ENCODE results near the gene RNF207.

The RNF207 gene

GRCh38 chr1:6175411-6175828 lies 30.5 kb upstream of the RNF207 start:
- DNase-seq = no peak

DNA sequence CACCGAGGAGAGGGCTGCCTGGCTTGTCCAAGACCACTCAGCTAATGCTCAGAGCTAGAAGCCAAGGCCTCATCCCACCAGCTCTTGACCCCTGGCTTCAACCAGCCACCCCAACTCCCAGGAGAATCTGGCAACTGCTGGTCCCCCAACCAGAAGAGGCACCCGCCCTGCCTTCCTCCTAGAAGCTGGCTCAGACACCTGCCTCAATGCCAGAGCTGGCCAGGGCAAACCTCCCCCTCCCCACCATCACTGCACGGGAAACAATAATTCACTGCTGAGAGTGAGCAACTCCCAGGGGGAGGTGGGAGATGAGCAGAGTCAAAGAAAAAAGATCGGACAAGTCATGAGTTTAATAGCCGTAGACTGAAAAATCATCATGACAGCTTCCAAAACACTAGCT lies 29.1 kb upstream of the RNF207 start:
- no peak for DNase-seq

DNA sequence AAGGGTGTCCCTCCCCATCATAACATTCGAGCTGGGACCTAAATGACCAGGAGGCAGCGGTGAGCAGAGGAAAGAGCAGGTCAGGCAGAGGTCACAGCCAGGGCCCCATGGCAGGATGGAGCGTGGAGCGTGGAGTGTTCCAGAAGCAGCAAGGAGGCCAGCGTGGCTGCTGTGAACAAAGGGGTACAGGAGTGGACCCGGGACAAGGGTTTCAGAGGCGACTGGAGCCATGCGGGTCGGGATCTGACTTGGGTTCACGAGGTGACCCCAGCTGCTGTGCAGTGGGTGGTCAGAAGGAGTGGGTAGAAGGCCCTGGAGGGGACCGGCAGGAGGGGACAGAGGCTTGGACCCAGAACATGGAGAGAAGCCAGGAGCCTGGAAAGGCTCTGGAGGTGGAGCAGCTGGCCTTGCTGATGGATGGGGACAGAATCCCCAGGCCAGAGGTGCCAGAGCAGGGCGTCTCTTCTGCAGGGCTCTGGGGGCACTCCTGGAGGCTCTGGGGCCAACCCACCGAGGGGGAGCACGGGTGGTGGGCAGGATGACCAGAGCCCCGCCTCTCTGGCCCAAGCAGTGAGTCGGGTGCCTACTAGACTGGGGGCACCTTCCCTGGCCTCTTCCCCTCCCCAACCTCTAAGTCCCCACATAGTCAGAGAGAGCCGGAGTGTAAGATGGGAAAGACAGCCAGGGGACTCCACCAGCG lies 28.1 kb upstream of the RNF207 start:
- no peak for DNase-seq

DNA sequence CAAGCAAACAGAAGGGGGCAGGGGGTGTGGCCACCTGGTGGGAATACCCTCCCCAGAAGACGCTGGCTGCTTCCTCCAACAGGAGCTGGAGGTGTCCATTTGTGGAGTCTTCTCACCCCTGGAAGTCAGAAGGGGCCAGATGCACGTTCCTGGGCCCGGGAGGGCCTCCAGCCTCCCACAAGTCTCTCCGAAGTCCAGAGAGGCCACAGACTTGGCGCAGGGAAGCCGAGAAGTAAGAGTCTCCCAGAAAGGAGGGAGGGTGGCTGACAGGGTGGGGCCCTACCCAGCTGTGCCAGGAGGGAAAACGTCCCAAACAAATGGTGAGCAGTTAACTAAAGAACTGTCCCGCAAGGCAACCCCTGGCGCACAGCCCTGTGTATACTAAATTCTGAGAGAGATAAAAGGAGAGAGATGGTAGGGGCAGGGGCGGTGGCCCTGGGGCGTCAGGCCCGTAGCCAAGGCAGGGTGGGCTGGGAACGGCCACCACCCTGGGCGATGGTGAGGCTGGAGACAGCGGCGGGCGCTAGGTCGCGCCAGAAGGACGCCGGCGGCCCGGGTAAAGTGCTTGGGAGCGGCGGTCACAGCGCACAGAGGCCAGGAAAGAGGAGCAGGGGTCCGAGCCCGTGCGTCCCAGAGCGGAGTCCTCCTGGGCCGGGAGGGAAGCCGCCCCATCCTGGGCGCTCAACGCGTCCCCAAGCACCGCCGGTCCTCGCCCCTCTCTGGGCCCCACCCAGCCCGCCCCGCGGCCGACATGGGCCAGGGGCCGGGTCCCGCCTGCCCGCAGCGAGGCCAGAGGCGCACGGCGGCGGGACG lies 27.0 kb upstream of the RNF207 start:
- no peak for DNase-seq

GRCh38 chr1:6179564-6180175 lies 26.2 kb upstream of the RNF207 start:
- no peak for DNase-seq

DNA sequence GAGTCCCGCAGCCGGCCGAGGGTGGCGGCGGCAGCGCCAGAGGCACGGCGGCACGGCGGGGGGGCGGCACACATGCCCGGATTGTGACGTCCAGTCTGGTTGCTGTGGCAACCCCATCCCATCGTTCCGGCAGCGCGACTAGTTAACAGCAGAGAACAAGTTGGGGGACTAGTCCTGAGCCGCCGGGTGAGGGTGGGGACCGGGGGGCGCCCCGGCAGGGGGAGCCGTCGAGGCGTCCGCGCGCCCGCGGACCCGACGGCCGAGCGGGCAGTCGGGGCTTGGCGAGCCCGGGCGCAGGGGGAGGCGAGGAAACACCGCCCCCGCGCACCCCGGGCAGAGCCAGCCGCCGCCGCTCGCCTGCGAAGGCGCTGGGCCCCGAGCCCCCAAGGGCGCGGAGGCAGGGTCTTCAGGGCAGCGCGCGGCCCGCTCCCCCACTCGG lies 25.6 kb upstream of the RNF207 start, which contains the start of gene CHD5:
Gene CHD5, minus strand, starts transcription at position 54 of the 439 bp plus-strand sequence. CDS start 298 bp downstream, outside the sequence.
- DNase-seq = no peak

- DNase-seq = no peak
Measured at GRCh38 chr1:6180707-6181311, 25.1 kb upstream of the RNF207 start.

DNA sequence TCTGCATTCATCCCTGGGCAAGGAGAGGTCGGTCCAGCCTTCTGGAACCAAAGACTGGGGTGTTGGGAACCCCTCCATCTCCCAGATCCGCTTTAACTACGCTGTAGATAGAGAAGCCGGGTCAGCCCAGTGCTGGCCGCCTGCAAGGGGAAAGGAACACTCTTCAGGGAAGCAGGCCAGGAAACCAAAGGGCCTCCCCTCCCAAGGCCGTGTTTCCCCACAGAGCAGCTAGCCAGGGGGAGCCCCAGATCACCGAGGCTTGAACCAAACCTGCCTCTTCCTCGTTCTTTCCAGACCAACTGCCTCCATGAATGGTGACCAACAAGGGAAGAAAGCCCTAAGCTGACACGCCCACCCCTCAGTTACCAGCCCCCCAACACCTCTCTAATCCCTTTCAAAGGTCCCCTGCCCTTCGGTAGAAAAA lies 24.6 kb upstream of the RNF207 start:
- no peak for DNase-seq

DNA sequence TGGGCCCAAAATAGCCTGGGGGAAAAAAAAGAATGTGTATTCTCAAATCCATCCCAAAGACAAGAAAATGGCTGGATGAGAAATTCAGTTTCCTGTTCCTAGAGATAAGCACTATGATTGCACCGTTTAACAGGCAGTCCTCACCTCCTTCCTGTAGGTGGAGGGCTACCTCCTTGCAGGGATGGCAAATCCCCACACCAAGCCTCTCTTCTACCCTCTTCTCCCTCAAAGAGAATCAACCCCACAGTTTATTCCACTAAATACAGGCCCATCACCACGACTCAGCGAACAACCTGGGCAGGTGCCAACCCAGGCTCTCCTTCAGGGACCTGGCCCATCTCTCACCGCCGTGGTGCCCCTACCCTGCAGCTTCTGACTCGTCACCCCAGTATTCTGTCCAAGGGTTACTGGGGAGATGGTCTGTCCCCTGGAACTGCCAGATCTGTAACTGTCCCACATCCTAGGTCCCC lies 22.4 kb upstream of the RNF207 start:
- peak; percentile 71 for DNase-seq

- DNase-seq = no peak
Measured at GRCh38 chr1:6184083-6184783, 21.7 kb upstream of the RNF207 start.

GRCh38 chr1:6185151-6185550 lies 20.8 kb upstream of the RNF207 start:
- peak; percentile 74 for DNase-seq

DNA sequence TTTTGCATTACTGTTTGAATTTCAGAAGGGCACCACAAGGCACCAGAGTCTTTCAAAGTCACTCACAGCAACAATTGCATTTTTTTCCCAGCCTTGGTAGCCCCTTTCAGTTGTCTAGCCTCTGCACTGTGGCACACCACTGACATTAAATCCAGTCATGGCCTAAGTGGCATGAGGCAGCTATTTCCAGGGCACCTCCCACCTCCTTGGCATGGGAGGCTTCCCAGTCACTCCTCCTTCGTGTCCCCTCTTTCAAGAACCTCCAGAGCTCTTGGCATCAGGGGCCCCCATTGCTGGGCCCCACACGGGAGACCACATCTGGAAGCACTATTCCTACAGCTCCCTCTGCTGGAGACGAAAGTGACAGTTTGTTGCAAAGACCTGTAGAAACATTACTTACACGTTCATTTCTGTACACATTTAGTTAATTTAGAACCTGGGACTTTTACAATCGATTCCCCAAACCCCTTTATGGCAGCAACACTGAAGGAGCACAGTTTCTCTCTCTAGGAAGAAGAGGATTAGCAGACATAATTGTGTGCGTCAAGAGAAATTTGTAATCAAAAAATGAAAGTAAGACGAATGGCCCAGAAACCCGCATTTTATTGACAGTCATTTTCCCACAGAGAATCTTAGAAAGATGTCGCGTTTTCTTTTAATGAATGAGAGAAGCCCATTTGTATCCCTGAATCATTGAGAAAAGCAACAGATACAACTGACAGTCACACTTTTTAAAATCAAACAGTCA lies 20.1 kb upstream of the RNF207 start:
- DNase-seq = no peak

- DNase-seq = peak; percentile 20
Measured at GRCh38 chr1:6188466-6188865, 17.5 kb upstream of the RNF207 start.

DNA sequence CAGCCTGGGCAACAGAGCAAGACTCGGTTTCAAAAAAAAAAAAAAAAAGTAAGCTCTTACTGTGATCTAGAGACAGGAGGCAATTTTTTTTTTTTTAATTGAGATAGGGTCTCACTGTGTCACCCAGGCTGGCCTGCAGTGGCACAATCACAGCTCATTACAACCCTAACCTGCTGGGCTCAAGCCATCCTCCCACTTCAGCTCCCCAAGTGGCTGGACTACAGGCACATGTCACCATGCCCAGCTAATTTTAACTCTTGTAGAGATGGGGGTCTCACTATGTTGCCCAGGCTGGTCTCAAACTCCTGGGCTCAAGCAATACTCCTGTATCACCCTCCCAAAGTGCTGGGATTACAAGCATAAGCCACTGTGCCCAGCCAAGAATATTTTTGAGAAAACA lies 14.0 kb upstream of the RNF207 start:
- no peak for DNase-seq

DNA sequence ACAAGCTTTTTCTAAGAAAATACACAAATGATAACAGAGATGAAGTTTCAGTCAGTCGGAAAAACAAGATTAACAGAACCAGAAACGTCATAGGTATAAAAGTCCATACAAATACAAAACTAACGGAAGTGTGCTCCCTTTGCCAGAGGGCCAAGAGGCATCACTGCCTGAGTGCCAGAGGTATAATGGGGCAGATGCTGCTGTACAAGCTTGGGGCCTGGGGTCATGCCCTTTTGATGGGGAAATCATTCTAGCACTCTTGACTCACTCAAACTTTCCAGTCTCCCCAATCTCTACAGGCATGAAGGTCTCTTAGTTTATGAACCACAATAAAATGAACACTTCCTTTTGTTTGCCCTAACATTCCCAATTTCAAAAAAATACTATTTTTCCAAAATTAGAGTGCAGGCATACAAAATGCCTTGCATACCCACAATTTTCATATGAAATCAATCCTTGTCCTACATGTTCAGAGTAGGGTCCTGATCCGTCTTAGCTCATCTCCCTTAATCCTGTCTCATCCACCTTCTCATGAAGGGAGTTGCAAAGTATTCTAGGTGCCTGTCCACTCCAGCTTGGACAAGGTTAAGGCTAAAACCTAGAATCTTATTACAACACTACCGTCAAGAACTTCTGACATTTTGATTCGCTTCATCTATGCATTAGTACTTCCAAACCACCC lies 8.0 kb upstream of the RNF207 start:
- no peak for DNase-seq

DNA sequence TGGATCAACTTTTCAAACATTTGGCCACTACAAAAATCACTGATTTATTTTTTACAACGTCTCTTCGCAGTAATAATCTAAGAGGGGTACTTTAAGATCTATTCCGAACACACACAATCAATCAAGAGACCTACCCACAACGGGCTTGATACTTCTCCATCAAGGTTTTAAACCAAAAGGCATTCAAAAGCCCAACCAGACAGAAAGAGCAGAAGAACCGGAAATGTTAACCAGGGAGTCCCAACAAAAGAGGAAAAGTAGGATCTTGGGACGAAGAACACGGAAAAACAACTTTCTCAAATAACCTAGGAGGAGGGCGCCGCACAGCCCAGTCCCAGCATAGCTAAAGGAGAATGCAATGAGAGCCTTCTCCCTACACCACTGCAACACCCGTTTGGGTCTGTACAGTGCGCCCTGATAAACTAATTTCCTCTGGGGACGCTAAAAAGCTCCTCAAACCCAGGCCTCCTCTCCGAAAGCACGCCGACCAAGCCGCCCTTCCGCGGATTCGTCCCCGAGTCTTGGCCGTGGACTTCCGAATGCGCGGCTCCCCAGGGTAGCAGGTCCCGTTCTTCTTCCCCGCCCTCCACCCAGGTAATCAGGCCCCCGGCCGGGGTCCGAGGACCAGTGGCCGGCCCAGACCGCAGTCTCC lies 7.1 kb upstream of the RNF207 start:
- DNase-seq = no peak

- peak; percentile 99 for DNase-seq
Measured at GRCh38 chr1:6199298-6200187, 6.4 kb upstream of the RNF207 start, which contains the start of gene RPL22. RPL22 (minus strand) TSS chr1:6199595; CDS start chr1:6199573, 22 bp downstream.

DNA sequence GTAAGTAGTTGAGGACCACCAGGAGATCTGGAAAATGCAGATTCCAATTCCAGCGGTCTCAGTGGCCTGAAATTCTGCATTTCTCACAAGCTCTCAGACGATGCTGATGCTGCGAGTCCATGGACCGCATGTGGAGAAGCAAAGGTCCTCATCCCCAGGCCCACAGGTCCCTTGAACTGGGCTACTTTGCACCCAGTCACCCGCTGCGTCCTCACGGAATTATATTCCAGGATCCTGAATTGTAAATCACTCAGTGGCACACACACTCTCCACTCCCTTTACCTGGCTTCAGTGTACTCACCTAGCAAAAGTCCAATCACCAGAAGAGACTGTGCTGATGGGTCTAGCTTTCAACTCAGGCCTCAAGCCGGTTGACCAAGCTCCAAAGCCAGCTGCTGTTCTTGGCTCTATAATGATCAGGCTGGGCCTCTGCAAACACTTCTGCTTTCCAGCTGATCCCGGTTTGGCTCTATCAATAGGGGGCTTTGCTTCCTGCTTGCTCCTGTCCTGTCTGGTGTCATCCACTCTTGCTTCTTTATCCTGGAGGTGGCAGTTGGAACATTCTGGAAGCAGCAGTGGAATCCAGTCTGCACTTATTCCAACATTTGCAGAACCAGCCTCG lies 5.6 kb upstream of the RNF207 start:
- no peak for DNase-seq

GRCh38 chr1:6202256-6202655 lies 3.7 kb upstream of the RNF207 start:
- no peak for DNase-seq
